ENCODE measurements around the gene CTSK. TPM values are rescaled to one million over a fixed set of nuclear protein-coding genes. Genes with fewer than 3 reads are reported as not detected.
"Not testable (repeated sequence)": the region's sequence is repeated elsewhere in the genome, so short reads cannot be mapped to it uniquely, and the experiment has no call there.

Gene CTSK
- 55.3 TPM for total RNA-seq

- H3K27me3 ChIP-seq (ENCODE audit: control insufficient read depth in 3 of 3, insufficient read depth in 3 of 3, low read length in 3 of 3) = no peaks in the 10 kb centered on the region
- peak within 1 kb of the TSS; percentile 17 to 72 (median 38) for H3K4me3 ChIP-seq (ENCODE audit: low read length in 3 of 3)
- H3K27ac ChIP-seq (ENCODE audit: low read depth, low read length) = peak within 1 kb of the TSS; percentile 25
- no peaks in the 10 kb centered on the region for H3K9me3 ChIP-seq (ENCODE audit: control insufficient read depth in 3 of 3, low read length in 3 of 3)
- no peaks in the 10 kb centered on the region for H3K4me1 ChIP-seq (ENCODE audit: control insufficient read depth in 3 of 3, insufficient read depth in 3 of 3, low read length in 3 of 3)
- H3K36me3 ChIP-seq (ENCODE audit: control insufficient read depth in 3 of 3, insufficient read depth in 3 of 3, low read length in 3 of 3) = peaks cover 18 to 31% (median 19%) of the 10 kb centered on the region in 3 donors
- peak within 1 kb of the TSS in 1 of 3 donors; percentile 10 for H3K9ac ChIP-seq (ENCODE audit: low read depth in 1 of 3, low read length in 3 of 3)
Measured at GRCh38 chr1:150808121-150808520, at the start of gene CTSK. Gene CTSK (minus strand): TSS chr1:150808260. CDS start chr1:150806805, 1,455 bp downstream.

DNA sequence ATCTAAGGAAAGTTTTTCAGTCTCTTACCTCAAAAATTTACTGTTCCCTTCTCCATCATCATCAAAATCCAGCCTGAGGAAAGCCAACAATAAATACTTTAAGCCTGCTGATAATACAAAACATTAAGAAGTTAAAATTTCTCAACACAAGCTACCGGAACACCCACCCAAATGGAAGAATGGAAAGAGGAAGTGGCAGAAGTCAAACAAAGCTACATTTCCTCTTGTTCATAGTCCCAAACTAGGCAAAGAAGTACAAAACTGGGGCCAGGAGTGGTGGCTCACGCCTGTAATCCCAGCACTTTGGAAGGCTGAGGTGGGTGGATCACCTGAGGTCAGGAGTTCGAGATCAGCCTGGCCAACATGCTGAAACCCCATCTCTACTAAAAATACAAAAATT is 44.7 kb upstream of the CTSK start:
- not testable (repeated sequence) for H3K27me3 ChIP-seq (ENCODE audit: control insufficient read depth in 3 of 3, insufficient read depth in 3 of 3, low read length in 3 of 3); H3K9ac ChIP-seq (ENCODE audit: low read depth in 1 of 3, low read length in 3 of 3); H3K4me1 ChIP-seq (ENCODE audit: control insufficient read depth in 3 of 3, insufficient read depth in 3 of 3, low read length in 3 of 3); H3K27ac ChIP-seq (ENCODE audit: low read depth, low read length); H3K4me3 ChIP-seq (ENCODE audit: low read length in 3 of 3); H3K9me3 ChIP-seq (ENCODE audit: control insufficient read depth in 3 of 3, low read length in 3 of 3)
- H3K36me3 ChIP-seq (ENCODE audit: control insufficient read depth in 3 of 3, insufficient read depth in 3 of 3, low read length in 3 of 3) = peaks cover 9 to 14% (median 9%) of the 10 kb centered on the region in 3 donors

DNA sequence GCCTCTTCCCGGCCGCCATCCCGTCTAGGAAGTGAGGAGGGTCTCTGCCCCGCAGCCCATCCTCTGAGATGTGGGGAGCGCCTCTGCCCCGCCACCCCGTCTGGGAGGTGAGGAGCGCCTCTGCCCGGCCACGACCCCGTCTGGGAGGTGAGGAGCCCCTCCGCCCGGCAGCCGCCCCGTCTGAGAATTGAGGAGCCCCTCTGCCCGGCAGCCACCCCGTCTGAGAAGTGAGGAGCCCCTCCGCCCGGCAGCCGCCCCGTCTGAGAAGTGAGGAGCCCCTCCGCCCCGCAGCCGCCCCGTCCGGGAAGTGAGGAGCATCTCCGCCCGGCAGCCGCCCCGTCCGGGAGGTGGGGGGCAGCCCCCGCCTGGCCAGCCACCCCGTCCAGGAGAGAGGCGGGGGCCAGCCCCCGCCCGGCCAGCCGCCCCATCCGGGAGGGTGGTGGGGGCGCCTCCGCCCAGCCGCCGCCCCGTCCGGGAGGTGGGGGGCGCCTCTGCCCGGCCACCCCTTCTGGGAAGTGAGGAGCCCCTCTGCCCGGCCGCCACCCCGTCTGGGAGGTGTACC is 42.8 kb upstream of the CTSK start:
- not testable (repeated sequence) for H3K4me3 ChIP-seq (ENCODE audit: low read length in 3 of 3); H3K4me1 ChIP-seq (ENCODE audit: control insufficient read depth in 3 of 3, insufficient read depth in 3 of 3, low read length in 3 of 3); H3K27ac ChIP-seq (ENCODE audit: low read depth, low read length); H3K9me3 ChIP-seq (ENCODE audit: control insufficient read depth in 3 of 3, low read length in 3 of 3); H3K27me3 ChIP-seq (ENCODE audit: control insufficient read depth in 3 of 3, insufficient read depth in 3 of 3, low read length in 3 of 3); H3K9ac ChIP-seq (ENCODE audit: low read depth in 1 of 3, low read length in 3 of 3)
- H3K36me3 ChIP-seq (ENCODE audit: control insufficient read depth in 3 of 3, insufficient read depth in 3 of 3, low read length in 3 of 3) = peaks cover 6 to 12% (median 9%) of the 10 kb centered on the region in 3 donors

DNA sequence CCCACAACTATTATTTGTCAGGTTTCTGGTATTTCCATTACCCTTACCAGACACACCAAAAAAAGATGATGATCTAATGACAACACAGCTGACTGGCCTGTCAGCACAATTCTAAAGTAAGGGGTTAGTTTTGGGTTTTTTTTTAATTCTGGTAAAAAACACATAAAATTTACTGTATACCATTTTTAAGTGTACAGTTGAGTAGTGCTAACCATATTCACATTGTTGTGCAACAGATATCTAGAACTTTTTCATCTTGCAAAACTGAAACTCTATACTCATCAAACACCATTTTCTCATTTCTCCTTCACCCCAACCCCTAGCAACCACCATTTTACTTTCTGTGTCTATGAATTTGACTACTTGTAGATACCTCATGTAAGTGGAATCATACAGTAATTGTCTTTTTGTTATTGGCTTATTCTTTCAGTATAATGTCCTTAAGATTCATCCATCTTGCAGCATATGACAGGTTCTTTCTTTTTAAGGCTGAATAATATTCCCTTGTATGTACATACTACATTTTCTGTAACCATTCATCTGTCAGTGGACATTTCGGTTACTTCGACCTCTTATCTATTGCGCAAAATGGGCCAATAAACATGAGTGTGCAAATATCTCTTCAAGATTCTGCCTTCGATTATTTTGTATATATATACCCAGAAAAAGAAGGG is 38.5 kb upstream of the CTSK start:
- Histone ChIP-seq H3K4me1 (ENCODE audit: control insufficient read depth in 3 of 3, insufficient read depth in 3 of 3, low read length in 3 of 3) (peaks cover 0 to 5% (median 3%) of the 10 kb centered on the region in 3 donors), H3K36me3 (ENCODE audit: control insufficient read depth in 3 of 3, insufficient read depth in 3 of 3, low read length in 3 of 3) (peaks cover 0 to 5% (median 2%) of the 10 kb centered on the region in 3 donors), H3K9me3 (ENCODE audit: control insufficient read depth in 3 of 3, low read length in 3 of 3) (no peaks in the 10 kb centered on the region), H3K27me3 (ENCODE audit: control insufficient read depth in 3 of 3, insufficient read depth in 3 of 3, low read length in 3 of 3) (no peaks in the 10 kb centered on the region), H3K27ac (ENCODE audit: low read depth, low read length) (peak overlapping the region; percentile 10), H3K4me3 (ENCODE audit: low read length in 3 of 3) (no peak overlapping the region), H3K9ac (ENCODE audit: low read depth in 1 of 3, low read length in 3 of 3) (no peak overlapping the region)

DNA sequence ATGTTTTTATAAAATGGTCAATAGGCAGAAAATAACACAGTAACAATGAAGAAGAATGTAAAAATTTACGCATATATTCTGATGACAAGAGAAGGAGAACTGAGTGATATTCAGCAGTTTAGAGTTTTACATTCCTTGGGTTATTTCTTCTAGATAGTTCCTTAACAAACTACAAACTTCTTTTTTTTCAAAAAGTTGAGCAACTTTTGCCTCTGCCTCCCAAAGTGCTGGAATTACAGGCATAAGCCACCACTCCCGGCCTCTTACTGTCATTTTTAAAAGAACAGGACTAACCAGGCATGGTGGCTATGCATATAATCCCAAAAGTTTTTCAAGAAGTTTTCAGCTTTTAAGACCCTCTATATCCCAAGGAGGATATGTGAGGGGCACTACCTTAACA is 35.4 kb upstream of the CTSK start:
- Histone ChIP-seq H3K27ac (ENCODE audit: low read depth, low read length) (no peak overlapping the region), H3K4me1 (ENCODE audit: control insufficient read depth in 3 of 3, insufficient read depth in 3 of 3, low read length in 3 of 3) (peaks cover 0 to 5% (median 3%) of the 10 kb centered on the region in 3 donors), H3K9ac (ENCODE audit: low read depth in 1 of 3, low read length in 3 of 3) (no peak overlapping the region), H3K9me3 (ENCODE audit: control insufficient read depth in 3 of 3, low read length in 3 of 3) (no peaks in the 10 kb centered on the region), H3K27me3 (ENCODE audit: control insufficient read depth in 3 of 3, insufficient read depth in 3 of 3, low read length in 3 of 3) (no peaks in the 10 kb centered on the region), H3K36me3 (ENCODE audit: control insufficient read depth in 3 of 3, insufficient read depth in 3 of 3, low read length in 3 of 3) (peaks cover 7 to 13% (median 12%) of the 10 kb centered on the region in 3 donors), H3K4me3 (ENCODE audit: low read length in 3 of 3) (no peak overlapping the region)

GRCh38 chr1:150842964-150843363 is 34.9 kb upstream of the CTSK start:
- Histone ChIP-seq H3K27ac (ENCODE audit: low read depth, low read length) (no peak overlapping the region), H3K4me3 (ENCODE audit: low read length in 3 of 3) (no peak overlapping the region), H3K27me3 (ENCODE audit: control insufficient read depth in 3 of 3, insufficient read depth in 3 of 3, low read length in 3 of 3) (no peaks in the 10 kb centered on the region), H3K9me3 (ENCODE audit: control insufficient read depth in 3 of 3, low read length in 3 of 3) (no peaks in the 10 kb centered on the region), H3K36me3 (ENCODE audit: control insufficient read depth in 3 of 3, insufficient read depth in 3 of 3, low read length in 3 of 3) (peaks cover 7 to 17% (median 14%) of the 10 kb centered on the region in 3 donors), H3K4me1 (ENCODE audit: control insufficient read depth in 3 of 3, insufficient read depth in 3 of 3, low read length in 3 of 3) (peaks cover 0 to 5% (median 3%) of the 10 kb centered on the region in 3 donors), H3K9ac (ENCODE audit: low read depth in 1 of 3, low read length in 3 of 3) (no peak overlapping the region)

- no peak overlapping the region for H3K9ac ChIP-seq (ENCODE audit: low read depth in 1 of 3, low read length in 3 of 3)
- peaks cover 7 to 18% (median 14%) of the 10 kb centered on the region in 3 donors for H3K36me3 ChIP-seq (ENCODE audit: control insufficient read depth in 3 of 3, insufficient read depth in 3 of 3, low read length in 3 of 3)
- H3K9me3 ChIP-seq (ENCODE audit: control insufficient read depth in 3 of 3, low read length in 3 of 3) = no peaks in the 10 kb centered on the region
- no peaks in the 10 kb centered on the region for H3K27me3 ChIP-seq (ENCODE audit: control insufficient read depth in 3 of 3, insufficient read depth in 3 of 3, low read length in 3 of 3)
- peaks cover 0 to 3% (median 3%) of the 10 kb centered on the region in 3 donors for H3K4me1 ChIP-seq (ENCODE audit: control insufficient read depth in 3 of 3, insufficient read depth in 3 of 3, low read length in 3 of 3)
- H3K4me3 ChIP-seq (ENCODE audit: low read length in 3 of 3) = no peak overlapping the region
- no peak overlapping the region for H3K27ac ChIP-seq (ENCODE audit: low read depth, low read length)
Measured at GRCh38 chr1:150842343-150842742, 34.3 kb upstream of the CTSK start.

DNA sequence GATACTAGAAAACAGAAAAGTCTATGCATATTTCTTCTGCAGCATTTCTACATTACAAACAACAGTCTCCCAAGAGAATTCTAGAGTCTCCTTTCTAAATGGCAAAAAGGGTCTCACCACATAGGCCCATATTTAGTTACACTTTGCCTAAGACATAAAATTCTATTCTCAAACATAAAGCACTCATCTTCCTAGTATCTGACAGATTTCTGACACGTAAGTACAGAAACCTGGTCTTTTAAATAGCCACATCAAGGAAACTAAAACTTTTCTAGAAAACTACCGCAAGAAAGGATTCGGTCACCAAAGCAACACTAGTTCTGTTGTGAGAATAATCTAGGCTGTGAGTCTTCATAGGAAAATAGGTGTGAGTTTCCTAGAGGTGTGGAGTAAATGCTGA is 33.6 kb upstream of the CTSK start:
- H3K36me3 ChIP-seq (ENCODE audit: control insufficient read depth in 3 of 3, insufficient read depth in 3 of 3, low read length in 3 of 3) = peaks cover 7 to 22% (median 19%) of the 10 kb centered on the region in 3 donors

DNA sequence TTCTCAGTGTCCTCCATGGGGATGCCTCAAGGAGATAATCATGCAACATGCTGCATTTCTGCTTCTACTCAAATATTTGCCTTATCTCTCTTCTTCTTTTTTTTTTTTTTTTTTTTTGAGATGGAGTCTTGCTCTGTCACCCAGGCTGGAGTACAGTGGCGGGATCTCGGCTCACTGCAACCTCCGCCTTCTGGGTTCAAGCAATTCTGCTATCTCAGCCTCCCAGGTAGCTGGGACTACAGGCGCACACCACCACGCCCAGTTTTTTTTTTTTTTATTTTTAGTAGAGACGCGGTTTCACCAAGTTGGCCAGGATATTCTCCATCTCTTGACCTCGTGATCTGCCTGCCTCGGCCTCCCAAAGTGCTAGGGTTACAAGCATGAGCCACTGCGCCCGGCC is 32.8 kb upstream of the CTSK start:
- not testable (repeated sequence) for H3K27ac ChIP-seq (ENCODE audit: low read depth, low read length); H3K4me3 ChIP-seq (ENCODE audit: low read length in 3 of 3); H3K27me3 ChIP-seq (ENCODE audit: control insufficient read depth in 3 of 3, insufficient read depth in 3 of 3, low read length in 3 of 3); H3K4me1 ChIP-seq (ENCODE audit: control insufficient read depth in 3 of 3, insufficient read depth in 3 of 3, low read length in 3 of 3); H3K9ac ChIP-seq (ENCODE audit: low read depth in 1 of 3, low read length in 3 of 3); H3K9me3 ChIP-seq (ENCODE audit: control insufficient read depth in 3 of 3, low read length in 3 of 3)
- H3K36me3 ChIP-seq (ENCODE audit: control insufficient read depth in 3 of 3, insufficient read depth in 3 of 3, low read length in 3 of 3) = peaks cover 10 to 29% (median 26%) of the 10 kb centered on the region in 3 donors

More for the DNA sequence above, 33.6 kb upstream of the CTSK start:
- H3K9me3 ChIP-seq (ENCODE audit: control insufficient read depth in 3 of 3, low read length in 3 of 3) = no peaks in the 10 kb centered on the region
- peaks cover 0 to 2% (median 1%) of the 10 kb centered on the region in 3 donors for H3K4me1 ChIP-seq (ENCODE audit: control insufficient read depth in 3 of 3, insufficient read depth in 3 of 3, low read length in 3 of 3)
- H3K9ac ChIP-seq (ENCODE audit: low read depth in 1 of 3, low read length in 3 of 3) = no peak overlapping the region
- no peak overlapping the region for H3K4me3 ChIP-seq (ENCODE audit: low read length in 3 of 3)
- H3K27ac ChIP-seq (ENCODE audit: low read depth, low read length) = no peak overlapping the region
- no peaks in the 10 kb centered on the region for H3K27me3 ChIP-seq (ENCODE audit: control insufficient read depth in 3 of 3, insufficient read depth in 3 of 3, low read length in 3 of 3)

- H3K36me3 ChIP-seq (ENCODE audit: control insufficient read depth in 3 of 3, insufficient read depth in 3 of 3, low read length in 3 of 3) = peaks cover 22 to 65% (median 59%) of the 10 kb centered on the region in 3 donors
- H3K27me3 ChIP-seq (ENCODE audit: control insufficient read depth in 3 of 3, insufficient read depth in 3 of 3, low read length in 3 of 3) = no peaks in the 10 kb centered on the region
- no peak overlapping the region for H3K4me3 ChIP-seq (ENCODE audit: low read length in 3 of 3)
- no peak overlapping the region for H3K9ac ChIP-seq (ENCODE audit: low read depth in 1 of 3, low read length in 3 of 3)
- H3K9me3 ChIP-seq (ENCODE audit: control insufficient read depth in 3 of 3, low read length in 3 of 3) = no peaks in the 10 kb centered on the region
- no peak overlapping the region for H3K27ac ChIP-seq (ENCODE audit: low read depth, low read length)
- no peaks in the 10 kb centered on the region for H3K4me1 ChIP-seq (ENCODE audit: control insufficient read depth in 3 of 3, insufficient read depth in 3 of 3, low read length in 3 of 3)
Measured at GRCh38 chr1:150836129-150836773, 28.2 kb upstream of the CTSK start.

Data from skeletal muscle tissue (tissue), 4 donors.